NB4 (cell line): Measurements from ENCODE around the gene AGBL4.

Experiments used
- CTCF ChIP-seq: IDR thresholded peaks from one replicate; pipeline ENCODE4 v1.5.1; 2012; ENCODE audit warnings: low read depth, low read length
- MAX ChIP-seq: IDR thresholded peaks from 2 replicates; pipeline ENCODE4 v1.6.1; 2011; ENCODE audit warnings: low read depth, low read length
- MYC ChIP-seq: IDR thresholded peaks from 2 replicates; pipeline ENCODE4 v1.6.1; 2011; ENCODE audit warnings: low read depth, low read length
- POLR2A ChIP-seq: IDR thresholded peaks from 2 replicates; pipeline ENCODE4 v1.6.1; 2011; ENCODE audit warnings: mild to moderate bottlenecking; ENCODE audit not compliant: insufficient read length; ENCODE audit errors: extremely low read depth

DNA sequence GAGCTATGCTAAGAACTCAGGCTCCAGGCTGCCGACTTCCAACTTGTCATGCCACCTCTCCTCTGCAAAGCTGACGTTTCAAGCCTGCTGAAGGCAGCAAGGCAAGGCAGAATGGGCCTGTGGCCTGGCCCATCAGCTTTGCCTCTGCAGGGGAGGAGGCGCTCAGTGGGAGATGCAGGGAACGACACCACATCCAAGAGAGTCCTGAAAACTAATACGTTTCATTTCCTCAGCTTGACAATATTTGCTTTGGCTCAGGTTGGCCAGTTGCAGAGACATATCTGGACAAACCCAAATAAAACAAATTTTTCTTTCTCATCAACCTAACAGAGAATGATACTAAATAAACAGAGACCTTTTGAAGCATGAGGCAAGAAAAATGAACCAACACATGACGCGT is 1282.4 kb downstream of the AGBL4 start:
- TF ChIP-seq CTCF (no peak), MAX (no peak), POLR2A (no peak), MYC (no peak)
